ENCODE data around the gene DGLUCY. TPM values are rescaled to one million over a fixed set of nuclear protein-coding genes. Genes with fewer than 3 reads are reported as not detected.

The DGLUCY gene
- total RNA-seq, 1 donor from 2014 or later: 20.0 TPM

GRCh38 chr14:91233936-91234790 is 120.3 kb downstream of the DGLUCY start:
- Histone ChIP-seq H3K4me3 (ENCODE audit: insufficient read depth, low read depth, low read length) (no peak overlapping the region), H2AFZ (ENCODE audit: low read depth, low read length) (no peak overlapping the region), H3K79me2 (ENCODE audit: insufficient read depth, low read length) (no peaks in the 10 kb centered on the region), H3K4me2 (ENCODE audit: low read length) (no peak overlapping the region), H3K27me3 (ENCODE audit: insufficient read depth, low read length) (no peaks in the 10 kb centered on the region), H3K27ac (ENCODE audit: low read depth, low read length) (no peak overlapping the region), H3K4me1 (ENCODE audit: insufficient read depth, low read length) (peaks cover 22% of the 10 kb centered on the region), H4K20me1 (ENCODE audit: insufficient read depth, low read length) (no peaks in the 10 kb centered on the region), H3K9ac (ENCODE audit: low read length) (no peak overlapping the region), H3K36me3 (ENCODE audit: insufficient read depth, low read length) (no peaks in the 10 kb centered on the region), H3K9me3 (ENCODE audit: insufficient read depth, low read depth, low read length) (no peaks in the 10 kb centered on the region)
- H3K36me3 Mint-ChIP-seq (ENCODE audit: low read depth, unreplicated experiment): peaks cover 5% of the 10 kb centered on the region
- FAIRE-seq (no peak), DNase-seq (ENCODE audit: low read depth) (no peak)
- TF ChIP-seq CTCF (IDR thresholded peaks at IDR 0.05; ENCODE audit: insufficient read depth, low read depth, low read length) (no peak), EZH2 (IDR thresholded peaks at IDR 0.05; ENCODE audit: insufficient read depth, low read length) (no peak)
- H3K4me3 Mint-ChIP-seq (ENCODE audit: unreplicated experiment): peak overlapping the region; percentile 8
- H3K9me3 Mint-ChIP-seq (ENCODE audit: unreplicated experiment): peaks cover 6% of the 10 kb centered on the region
- peaks cover 3% of the 10 kb centered on the region for H3K27me3 Mint-ChIP-seq (ENCODE audit: low read depth, unreplicated experiment)
- no peak overlapping the region for H3K27ac Mint-ChIP-seq (ENCODE audit: unreplicated experiment)
- H3K4me1 Mint-ChIP-seq (ENCODE audit: low read depth, unreplicated experiment): peaks cover 17% of the 10 kb centered on the region

- peaks cover 6% of the 10 kb centered on the region for H3K9me3 Mint-ChIP-seq (ENCODE audit: unreplicated experiment)
- TF ChIP-seq EZH2 (IDR thresholded peaks at IDR 0.05; ENCODE audit: insufficient read depth, low read length): no peak
- no peak for FAIRE-seq
- Histone ChIP-seq H3K36me3 (ENCODE audit: insufficient read depth, low read length) (no peaks in the 10 kb centered on the region), H3K4me3 (ENCODE audit: insufficient read depth, low read depth, low read length) (no peak overlapping the region), H3K27ac (ENCODE audit: low read depth, low read length) (no peak overlapping the region), H3K27me3 (ENCODE audit: insufficient read depth, low read length) (no peaks in the 10 kb centered on the region), H3K4me2 (ENCODE audit: low read length) (no peak overlapping the region), H3K9ac (ENCODE audit: low read length) (no peak overlapping the region), H3K79me2 (ENCODE audit: insufficient read depth, low read length) (no peaks in the 10 kb centered on the region), H4K20me1 (ENCODE audit: insufficient read depth, low read length) (no peaks in the 10 kb centered on the region), H2AFZ (ENCODE audit: low read depth, low read length) (no peak overlapping the region), H3K4me1 (ENCODE audit: insufficient read depth, low read length) (peaks cover 16% of the 10 kb centered on the region), H3K9me3 (ENCODE audit: insufficient read depth, low read depth, low read length) (no peaks in the 10 kb centered on the region)
- no peak overlapping the region for H3K27ac Mint-ChIP-seq (ENCODE audit: unreplicated experiment)
- H3K4me1 Mint-ChIP-seq (ENCODE audit: low read depth, unreplicated experiment): peaks cover 12% of the 10 kb centered on the region
- H3K27me3 Mint-ChIP-seq (ENCODE audit: low read depth, unreplicated experiment): peaks cover 3% of the 10 kb centered on the region
- peaks cover 4% of the 10 kb centered on the region for H3K36me3 Mint-ChIP-seq (ENCODE audit: low read depth, unreplicated experiment)
- DNase-seq (ENCODE audit: low read depth): no peak
- no peak overlapping the region for H3K4me3 Mint-ChIP-seq (ENCODE audit: unreplicated experiment)
Measured at GRCh38 chr14:91234791-91235114, 120.9 kb downstream of the DGLUCY start.

GRCh38 chr14:91235841-91236240 is 122.0 kb downstream of the DGLUCY start:
- Mint-ChIP-seq H3K4me1 (ENCODE audit: low read depth, unreplicated experiment) (peaks cover 8% of the 10 kb centered on the region), H3K9me3 (ENCODE audit: unreplicated experiment) (peaks cover 4% of the 10 kb centered on the region), H3K36me3 (ENCODE audit: low read depth, unreplicated experiment) (peaks cover 2% of the 10 kb centered on the region), H3K27ac (ENCODE audit: unreplicated experiment) (no peak overlapping the region), H3K4me3 (ENCODE audit: unreplicated experiment) (no peak overlapping the region), H3K27me3 (ENCODE audit: low read depth, unreplicated experiment) (peaks cover 5% of the 10 kb centered on the region)
- TF ChIP-seq CTCF (IDR thresholded peaks at IDR 0.05; ENCODE audit: insufficient read depth, low read depth, low read length): no peak
- Histone ChIP-seq H3K9ac (ENCODE audit: low read length) (no peak overlapping the region), H4K20me1 (ENCODE audit: insufficient read depth, low read length) (no peaks in the 10 kb centered on the region), H3K4me1 (ENCODE audit: insufficient read depth, low read length) (peaks cover 7% of the 10 kb centered on the region), H2AFZ (ENCODE audit: low read depth, low read length) (no peak overlapping the region), H3K4me3 (ENCODE audit: insufficient read depth, low read depth, low read length) (no peak overlapping the region), H3K9me3 (ENCODE audit: insufficient read depth, low read depth, low read length) (no peaks in the 10 kb centered on the region), H3K4me2 (ENCODE audit: low read length) (no peak overlapping the region), H3K27ac (ENCODE audit: low read depth, low read length) (no peak overlapping the region), H3K79me2 (ENCODE audit: insufficient read depth, low read length) (no peaks in the 10 kb centered on the region), H3K36me3 (ENCODE audit: insufficient read depth, low read length) (no peaks in the 10 kb centered on the region), H3K27me3 (ENCODE audit: insufficient read depth, low read length) (no peaks in the 10 kb centered on the region)
- DNase-seq (ENCODE audit: low read depth): no peak
- no peak for FAIRE-seq
